Right atrium auricular region (tissue), 2 donors: ENCODE measurements around the gene TLK1. TPM values are rescaled to one million over a fixed set of nuclear protein-coding genes. Genes with fewer than 3 reads are reported as not detected.

ENCODE experiments used
- DNase-seq: peaks from one replicate; pipeline ENCODE4 v3.0.0-alpha.2; 2019; ENCODE audit warnings: low spot score
- H3K27ac ChIP-seq, 2 donors: fragments of 200-600 bp; sonication (generic); 1 replicate in 1 of 2; 2 replicates in 1 of 2; pipeline ENCODE4 v1.5.1; 2016 to 2019
- H3K27me3 ChIP-seq, 2 donors: fragments of 200-600 bp; sonication (generic); one replicate each; pipeline versions ENCODE4 v1.5.1 to v1.6.0; 2017 to 2019
- H3K36me3 ChIP-seq: fragments of 200-600 bp; sonication (generic); one replicate; pipeline ENCODE4 v1.5.1; 2016
- H3K4me1 ChIP-seq, 2 donors: fragments of 200-600 bp; sonication (generic); one replicate each; pipeline versions ENCODE4 v1.5.1 to v1.6.0; 2017 to 2019
- H3K4me3 ChIP-seq, 2 donors: fragments of 200-600 bp; sonication (generic); 1 replicate in 1 of 2; 2 replicates in 1 of 2; pipeline ENCODE4 v1.5.1; 2017 to 2019; ENCODE audit warnings: mild to moderate bottlenecking in 1 of 2, moderate library complexity in 1 of 2
- H3K9me3 ChIP-seq, 2 donors: fragments of 200-600 bp; sonication (generic); one replicate each; pipeline ENCODE4 v1.5.1; 2019
- total RNA-seq, 2 donors: library from RNA; depleted of rRNA; stranded (reverse); fragments of >200 nt; gene quantifications; one replicate each; pipeline ENCODE4 v1.1.0, GENCODE V29; 2016
- TF ChIP-seq, protein P1 (sequence below), 2 donors: fragments of 200-600 bp; sonication (generic); IDR thresholded peaks; one replicate each; pipeline ENCODE4 v1.5.1; 2019; ENCODE audit warnings: antibody characterized with exemption in 2 of 2

TLK1 gene
- total RNA-seq, 2 donors from 2014 or later, result 21.0 to 21.7 TPM

DNA sequence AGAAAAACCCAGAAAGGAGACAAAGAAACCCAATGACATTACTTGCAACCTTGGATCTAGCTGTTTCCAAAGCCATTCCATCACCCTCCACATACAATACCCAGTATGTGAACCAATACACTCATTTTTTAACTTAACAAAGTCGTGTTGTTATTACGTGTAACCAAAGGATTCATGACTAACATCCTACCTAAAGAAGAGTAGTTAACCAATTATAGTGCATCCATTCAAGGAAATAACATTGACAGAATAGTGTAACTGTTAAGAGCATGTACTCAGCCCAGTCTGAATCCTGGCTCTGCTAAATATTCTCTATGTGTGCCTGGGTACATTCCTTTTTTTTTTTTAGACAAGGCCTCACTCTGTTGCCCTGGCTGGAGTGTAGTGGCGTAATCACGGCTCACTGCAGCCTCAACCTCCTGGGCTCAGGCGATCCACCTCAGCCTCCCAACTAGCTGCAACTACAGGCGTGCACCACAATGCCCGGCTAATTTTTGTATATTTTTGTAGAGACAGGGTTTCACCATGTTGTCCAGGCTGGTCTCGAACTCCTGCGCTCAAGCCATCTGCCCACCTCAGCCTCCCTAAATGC, 9.9 kb downstream of the TLK1 start:
- H3K4me1 ChIP-seq, result peaks cover 0 to 20% of the 10 kb centered on the region in 2 donors
- TF ChIP-seq, protein P1, sequence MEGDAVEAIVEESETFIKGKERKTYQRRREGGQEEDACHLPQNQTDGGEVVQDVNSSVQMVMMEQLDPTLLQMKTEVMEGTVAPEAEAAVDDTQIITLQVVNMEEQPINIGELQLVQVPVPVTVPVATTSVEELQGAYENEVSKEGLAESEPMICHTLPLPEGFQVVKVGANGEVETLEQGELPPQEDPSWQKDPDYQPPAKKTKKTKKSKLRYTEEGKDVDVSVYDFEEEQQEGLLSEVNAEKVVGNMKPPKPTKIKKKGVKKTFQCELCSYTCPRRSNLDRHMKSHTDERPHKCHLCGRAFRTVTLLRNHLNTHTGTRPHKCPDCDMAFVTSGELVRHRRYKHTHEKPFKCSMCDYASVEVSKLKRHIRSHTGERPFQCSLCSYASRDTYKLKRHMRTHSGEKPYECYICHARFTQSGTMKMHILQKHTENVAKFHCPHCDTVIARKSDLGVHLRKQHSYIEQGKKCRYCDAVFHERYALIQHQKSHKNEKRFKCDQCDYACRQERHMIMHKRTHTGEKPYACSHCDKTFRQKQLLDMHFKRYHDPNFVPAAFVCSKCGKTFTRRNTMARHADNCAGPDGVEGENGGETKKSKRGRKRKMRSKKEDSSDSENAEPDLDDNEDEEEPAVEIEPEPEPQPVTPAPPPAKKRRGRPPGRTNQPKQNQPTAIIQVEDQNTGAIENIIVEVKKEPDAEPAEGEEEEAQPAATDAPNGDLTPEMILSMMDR (IDR thresholded peaks at IDR 0.05), result no peak
- H3K27ac ChIP-seq, result no peak overlapping the region
- H3K9me3 ChIP-seq, result no peaks in the 10 kb centered on the region
- H3K4me3 ChIP-seq, result no peak overlapping the region
- no peak for DNase-seq
- H3K36me3 ChIP-seq, result no peaks in the 10 kb centered on the region
- H3K27me3 ChIP-seq, result no peaks in the 10 kb centered on the region

DNA sequence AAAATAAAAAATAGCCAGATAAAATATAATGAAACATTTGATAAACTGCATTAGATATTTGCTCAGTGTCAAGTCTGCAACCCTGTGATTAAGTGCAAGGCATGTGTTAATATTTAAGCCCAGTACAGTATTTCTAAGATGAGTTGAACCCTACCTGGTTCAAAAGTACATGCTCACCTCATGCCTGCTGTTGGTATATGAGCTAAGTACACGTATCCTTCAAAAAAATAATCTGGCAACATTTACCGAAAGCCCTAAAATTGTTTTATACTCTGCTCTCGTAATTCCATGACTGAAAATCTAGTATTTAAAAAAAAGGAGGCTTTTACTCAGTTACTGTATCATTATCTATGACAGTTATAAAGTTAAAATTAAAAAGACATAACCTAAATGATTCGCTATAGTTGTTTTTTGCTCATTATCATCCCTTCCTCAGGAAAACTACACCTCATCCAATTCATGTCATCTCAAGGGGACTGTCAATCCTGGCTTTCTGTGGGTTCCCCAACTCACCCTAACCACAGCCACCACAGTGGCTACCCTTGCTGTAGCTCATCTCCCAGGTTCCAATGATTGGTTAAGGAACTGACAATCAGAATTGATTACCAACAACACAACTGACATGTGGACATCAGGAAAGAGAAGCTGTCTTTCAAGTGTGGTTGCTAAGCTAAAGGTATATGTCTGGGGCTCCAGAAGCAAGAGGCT, 10.6 kb downstream of the TLK1 start:
- DNase-seq, result no peak
- TF ChIP-seq, protein P1 (IDR thresholded peaks at IDR 0.05), result no peak
- H3K4me1 ChIP-seq, result peaks cover 0 to 23% of the 10 kb centered on the region in 2 donors
- H3K36me3 ChIP-seq, result no peaks in the 10 kb centered on the region
- H3K4me3 ChIP-seq, result no peak overlapping the region
- H3K27me3 ChIP-seq, result no peaks in the 10 kb centered on the region
- no peak overlapping the region for H3K27ac ChIP-seq
- no peaks in the 10 kb centered on the region for H3K9me3 ChIP-seq

DNA sequence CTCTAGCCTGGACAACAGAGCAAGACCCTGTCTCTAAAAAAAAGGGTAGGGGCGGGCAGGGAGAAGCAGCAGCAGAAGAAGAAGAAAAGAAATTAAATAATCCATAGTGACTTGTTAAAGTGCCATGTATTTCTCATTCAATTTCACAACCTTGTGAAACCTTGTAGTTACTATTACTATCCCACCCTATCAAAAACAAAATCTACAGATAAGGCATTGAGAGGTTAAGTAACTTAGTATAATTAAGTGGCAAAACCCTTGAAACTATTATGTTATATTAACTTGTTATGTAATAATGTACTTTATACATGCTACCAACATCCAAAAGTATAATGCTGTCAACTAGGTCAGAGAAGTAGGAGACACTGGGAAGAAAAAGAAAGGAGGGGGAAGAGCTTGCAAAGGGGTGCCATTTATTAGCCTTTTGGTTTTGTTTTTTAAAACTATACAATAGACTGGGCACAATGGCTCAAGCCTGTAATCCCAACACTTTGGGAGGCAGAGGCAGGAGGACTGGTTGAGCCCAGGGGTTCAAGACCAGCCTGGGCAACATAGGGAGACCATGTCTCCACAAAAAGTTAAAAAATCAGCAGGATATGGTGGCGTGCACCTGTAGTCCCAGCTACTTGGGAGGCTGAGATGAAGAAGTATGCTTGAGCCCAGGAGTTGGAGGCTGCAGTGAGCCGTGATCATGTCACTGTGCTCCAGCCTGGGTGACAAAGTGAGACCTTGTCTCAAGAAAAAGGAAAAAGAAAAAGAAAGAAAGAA, 11.3 kb downstream of the TLK1 start:
- Histone ChIP-seq H3K27ac (no peak overlapping the region), H3K27me3 (no peaks in the 10 kb centered on the region), H3K4me1 (peaks cover 0 to 19% of the 10 kb centered on the region in 2 donors), H3K36me3 (no peaks in the 10 kb centered on the region), H3K4me3 (no peak overlapping the region), H3K9me3 (no peaks in the 10 kb centered on the region)
- DNase-seq, result no peak
- TF ChIP-seq, protein P1 (IDR thresholded peaks at IDR 0.05), result no peak

DNA sequence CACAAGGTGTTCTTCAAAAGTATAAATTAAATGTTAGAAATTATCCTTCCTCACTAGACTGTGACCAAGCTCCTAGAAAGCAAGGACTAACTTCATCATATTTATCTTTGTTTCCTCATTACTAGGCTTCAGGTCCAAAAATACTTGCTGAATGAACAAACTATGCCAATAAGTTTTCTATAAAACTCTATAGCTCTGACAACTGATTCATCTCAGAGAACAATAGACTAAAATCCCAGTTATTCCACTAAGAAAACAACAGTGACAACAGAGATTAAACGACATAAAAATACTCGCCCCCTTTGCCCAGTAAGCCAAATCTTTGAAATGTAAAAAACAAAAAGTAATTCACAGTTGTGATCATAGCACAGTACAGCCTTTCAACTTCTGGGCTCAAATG, 13.6 kb downstream of the TLK1 start:
- no peak for DNase-seq
- no peaks in the 10 kb centered on the region for H3K27me3 ChIP-seq
- H3K4me1 ChIP-seq, result peaks cover 0 to 22% of the 10 kb centered on the region in 2 donors
- H3K36me3 ChIP-seq, result no peaks in the 10 kb centered on the region
- H3K4me3 ChIP-seq, result no peak overlapping the region
- TF ChIP-seq, protein P1 (IDR thresholded peaks at IDR 0.05), result no peak
- H3K9me3 ChIP-seq, result no peaks in the 10 kb centered on the region
- no peak overlapping the region for H3K27ac ChIP-seq

DNA sequence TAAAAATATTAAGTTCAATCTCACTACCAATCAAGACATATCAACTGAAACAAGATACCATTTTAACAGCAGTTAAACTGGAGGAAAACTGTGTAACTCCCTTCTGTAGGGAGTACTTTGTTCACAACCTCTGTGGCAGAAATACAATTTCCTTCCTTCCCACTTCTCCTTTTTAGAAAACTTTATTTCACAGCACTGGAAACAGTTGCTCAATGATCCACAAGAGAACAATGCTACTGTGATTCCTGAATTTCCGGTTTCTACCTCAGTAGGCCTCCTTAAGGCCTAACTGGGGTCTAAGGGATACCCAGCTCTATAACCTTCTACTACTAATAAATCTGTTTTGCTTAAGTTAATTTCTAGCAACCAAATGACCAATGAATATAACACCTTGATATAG, 14.1 kb downstream of the TLK1 start:
- no peak overlapping the region for H3K27ac ChIP-seq
- no peak overlapping the region for H3K4me3 ChIP-seq
- H3K4me1 ChIP-seq, result peaks cover 0 to 23% of the 10 kb centered on the region in 2 donors
- H3K27me3 ChIP-seq, result no peaks in the 10 kb centered on the region
- H3K36me3 ChIP-seq, result no peaks in the 10 kb centered on the region
- DNase-seq, result no peak
- TF ChIP-seq, protein P1 (IDR thresholded peaks at IDR 0.05), result no peak
- H3K9me3 ChIP-seq, result no peaks in the 10 kb centered on the region
